Heart right ventricle (tissue), 16 donors: ENCODE results near the gene L3MBTL4. TPM values are rescaled to one million over a fixed set of nuclear protein-coding genes. Genes with fewer than 3 reads are reported as not detected.

Experiments used
- ATAC-seq, 8 donors: fragments of 200-7000 bp; cut with Tn5 transposase; one replicate each; pipeline ENCODE4 v1.9.1; 2020; ENCODE audit warnings: mild to moderate bottlenecking in 8 of 8, moderate library complexity in 8 of 8, moderate number of reproducible peaks in 1 of 8
- DNase-seq, 2 donors: peaks; one replicate each; pipeline ENCODE4 v3.0.0-alpha.2; 2020
- H3K27ac ChIP-seq, 10 donors: fragments of 200-600 bp; sonication (generic) in 2 of 10; one replicate each; pipeline versions ENCODE4 v1.5.0 to v1.8.0; 2020 to 2022; ENCODE audit warnings: mild to moderate bottlenecking in 3 of 10
- H3K27me3 ChIP-seq, 7 donors: fragments of 200-600 bp; one replicate each; pipeline ENCODE4 v1.8.0; 2021 to 2022; ENCODE audit warnings: mild to moderate bottlenecking in 2 of 7
- H3K36me3 ChIP-seq, 9 donors: fragments of 200-600 bp; sonication (generic) in 1 of 9; one replicate each; pipeline versions ENCODE4 v1.5.0 to v1.8.0; 2020 to 2022; ENCODE audit warnings: mild to moderate bottlenecking in 2 of 9
- H3K4me1 ChIP-seq, 9 donors: fragments of 200-600 bp; sonication (generic) in 1 of 9; one replicate each; pipeline versions ENCODE4 v1.5.0 to v1.8.0; 2020 to 2022; ENCODE audit warnings: mild to moderate bottlenecking in 4 of 9
- H3K4me3 ChIP-seq, 10 donors: fragments of 200-600 bp; sonication (generic) in 2 of 10; one replicate each; pipeline versions ENCODE4 v1.5.0 to v1.8.0; 2020 to 2022; ENCODE audit warnings: mild to moderate bottlenecking in 7 of 10, moderate library complexity in 2 of 10
- H3K9me3 ChIP-seq, 11 donors: fragments of 200-600 bp in 10 of 11; sonication (generic) in 2 of 11; one replicate each; pipeline versions ENCODE4 v1.5.0 to v1.8.0; 2013 to 2022; ENCODE audit warnings: mild to moderate bottlenecking in 2 of 11, control low read depth in 1 of 11, moderate library complexity in 1 of 11
- WGBS, 2 donors: extraction: QIAGEN DNeasy Blood & Tissue Kit; methylation state at CpG; one replicate each; pipeline ENCODE4 v1.1.7; 2013; ENCODE audit warnings: inconsistent platforms in 1 of 2; 5-methylcytosine and 5-hydroxymethylcytosine counted together
- intact Hi-C, 10 donors: fragments of 100-400 bp; cut with DNase I; formaldehyde crosslinking; loops; one replicate each; pipeline versions ENCODE4 v1.11.1 to v1.14.2; 2022
- polyA plus RNA-seq, 2 donors: library from polyadenylated mRNA; stranded (reverse); fragments of 200-250 nt; gene quantifications; one replicate each; pipeline ENCODE4 v1.2.3, GENCODE V29; 2013
- total RNA-seq, 10 donors: library from RNA; stranded (reverse); fragmentation: NEBNext Ultra II Directional in 3 of 10; extraction: Animal tissue kit (Norgen Biotek cat#: 25700) in 3 of 10; gene quantifications; one replicate each; pipeline versions ENCODE4 v1.2.1 to v1.2.4, GENCODE V29; 2021 to 2023
- TF ChIP-seq, protein P1 (sequence below), 9 donors: fragments of 200-600 bp; sonication (generic) in 2 of 9; IDR thresholded peaks; one replicate each; pipeline versions ENCODE4 v1.5.0 to v1.8.0; 2021 to 2022; ENCODE audit warnings: antibody characterized with exemption in 9 of 9, mild to moderate bottlenecking in 5 of 9, moderate library complexity in 1 of 9
- donor health status: Arrhythmogenic right ventricular cardiomyopathy.
- donor health status: ischemic (EF 13 %, LVEDD 7.1; RV severe dilation, severe dysfunction).
- donor health status: healthy with polysubstance abuse.
- donor health status: DM: no; HTN: yes; CAD: no.
- donor health status: DM: no; HTN: no; CAD: no.
- donor health status: ischemic (EF 25% LVEDD 6.9; RV normal size, moderate dysfunction).
- donor health status: ischemic (EF 25% LVEDD 5.7; RV mildly dilated, moderate dysfunction).
- donor health status: healthy.
- donor health status: DM: yes; HTN: yes; CAD: no.
- donor health status: Ischemic cardiomyopathy.
- donor health status: ischemic (EF 35%, LVEDD 5.7; RV mildly dilated, moderate dysfunction).
- donor health status: nonischemic (EF 11% LVEDD 7.7; RV severe dilation, severe dysfunction).
- donor health status: DM: yes; HTN: yes; CAD: no.
- donor health status: PGD.
- donor health status: ischemic (EF 29% LVEDD 5.4; RV normal size, mild dysfunction).
- donor health status: nonischemic (EF 23%, LVEDD 6.1; RV moderate dilation, normal function).

L3MBTL4 gene
- total and polyA plus RNA-seq, 12 donors: 0.54 to 3.2 (median 1.3) TPM

DNA sequence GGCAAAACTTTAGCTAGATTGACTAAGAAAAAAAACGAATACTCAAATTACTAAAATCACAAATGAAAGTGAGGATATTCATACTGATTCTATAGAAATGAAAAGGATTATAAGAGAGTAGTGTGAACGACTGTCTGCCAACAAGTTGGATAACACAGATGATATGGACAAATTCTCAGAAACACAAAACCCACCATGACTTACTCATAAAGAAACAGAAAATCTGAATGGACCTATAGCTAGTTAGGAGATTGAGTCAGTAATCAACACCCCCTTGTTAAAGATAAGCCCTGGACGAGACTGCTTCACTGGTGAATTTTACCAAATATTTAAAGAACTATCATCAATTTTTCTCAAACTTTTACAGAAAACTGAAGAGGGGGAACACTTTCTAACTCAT lies 410.6 kb downstream of the L3MBTL4 start:
- Histone ChIP-seq H3K4me3 (no peak overlapping the region), H3K27me3 (no peaks in the 10 kb centered on the region), H3K4me1 (no peaks in the 10 kb centered on the region), H3K27ac (no peak overlapping the region), H3K36me3 (no peaks in the 10 kb centered on the region), H3K9me3 (peaks cover 0 to 19% (median 5%) of the 10 kb centered on the region in 11 donors)
- 63 to 67% methylated on average over 3 of the region's 3 CpGs for WGBS, 2 donors
- intact Hi-C loops: no loop called here
- DNase-seq (no peak), ATAC-seq (no peak)
- TF ChIP-seq, protein P1, sequence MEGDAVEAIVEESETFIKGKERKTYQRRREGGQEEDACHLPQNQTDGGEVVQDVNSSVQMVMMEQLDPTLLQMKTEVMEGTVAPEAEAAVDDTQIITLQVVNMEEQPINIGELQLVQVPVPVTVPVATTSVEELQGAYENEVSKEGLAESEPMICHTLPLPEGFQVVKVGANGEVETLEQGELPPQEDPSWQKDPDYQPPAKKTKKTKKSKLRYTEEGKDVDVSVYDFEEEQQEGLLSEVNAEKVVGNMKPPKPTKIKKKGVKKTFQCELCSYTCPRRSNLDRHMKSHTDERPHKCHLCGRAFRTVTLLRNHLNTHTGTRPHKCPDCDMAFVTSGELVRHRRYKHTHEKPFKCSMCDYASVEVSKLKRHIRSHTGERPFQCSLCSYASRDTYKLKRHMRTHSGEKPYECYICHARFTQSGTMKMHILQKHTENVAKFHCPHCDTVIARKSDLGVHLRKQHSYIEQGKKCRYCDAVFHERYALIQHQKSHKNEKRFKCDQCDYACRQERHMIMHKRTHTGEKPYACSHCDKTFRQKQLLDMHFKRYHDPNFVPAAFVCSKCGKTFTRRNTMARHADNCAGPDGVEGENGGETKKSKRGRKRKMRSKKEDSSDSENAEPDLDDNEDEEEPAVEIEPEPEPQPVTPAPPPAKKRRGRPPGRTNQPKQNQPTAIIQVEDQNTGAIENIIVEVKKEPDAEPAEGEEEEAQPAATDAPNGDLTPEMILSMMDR (IDR thresholded peaks at IDR 0.05): no peak

DNA sequence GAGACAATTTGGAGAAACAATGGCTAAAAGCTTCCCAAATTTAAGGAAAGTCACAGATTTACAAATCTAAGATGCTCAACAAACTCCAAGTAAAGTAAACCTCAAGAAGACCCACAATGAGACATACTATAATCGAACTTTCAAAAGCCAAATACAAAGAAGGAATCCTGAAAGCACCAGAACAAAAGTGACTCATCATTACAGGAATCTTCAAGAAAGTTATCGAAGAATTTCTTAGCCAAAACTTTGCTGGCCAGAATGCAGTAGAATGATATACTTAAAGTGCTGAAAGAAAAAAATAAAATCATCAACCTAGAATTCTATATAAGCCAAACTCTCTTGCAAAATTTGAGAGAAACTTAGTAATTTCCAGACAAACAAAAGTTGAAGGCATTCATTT lies 412.8 kb downstream of the L3MBTL4 start:
- Histone ChIP-seq H3K27ac (no peak overlapping the region), H3K4me3 (no peak overlapping the region), H3K9me3 (peaks cover 0 to 20% (median 5%) of the 10 kb centered on the region in 11 donors), H3K4me1 (no peaks in the 10 kb centered on the region), H3K27me3 (no peaks in the 10 kb centered on the region), H3K36me3 (no peaks in the 10 kb centered on the region)
- no peak for ATAC-seq
- DNase-seq: no peak
- WGBS, 2 donors: 77 to 81% methylated on average over 2 of the region's 2 CpGs
- intact Hi-C loops: no loop called here
- TF ChIP-seq, protein P1 (IDR thresholded peaks at IDR 0.05): no peak

DNA sequence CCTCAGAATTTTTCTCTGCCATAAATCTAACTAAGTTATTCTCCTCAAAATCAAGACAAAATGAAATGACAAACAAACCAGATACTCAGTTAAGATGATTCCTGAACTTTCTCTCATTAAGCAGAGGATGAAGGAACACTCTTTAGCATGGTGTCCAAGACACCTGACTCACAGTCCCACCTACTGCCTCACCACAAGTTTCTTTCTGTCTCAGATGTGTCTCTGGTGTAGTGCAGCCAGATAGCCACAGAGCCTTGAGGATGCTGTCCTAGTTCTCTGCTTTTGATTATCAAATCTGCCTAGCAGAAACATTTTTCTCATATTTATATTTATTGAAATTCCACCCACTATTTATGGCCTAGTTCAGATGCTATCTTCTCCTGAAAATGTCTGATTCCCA lies 415.8 kb downstream of the L3MBTL4 start:
- Histone ChIP-seq H3K27ac (no peak overlapping the region), H3K9me3 (peaks cover 0 to 20% (median 5%) of the 10 kb centered on the region in 11 donors), H3K27me3 (no peaks in the 10 kb centered on the region), H3K4me3 (no peak overlapping the region), H3K4me1 (no peaks in the 10 kb centered on the region), H3K36me3 (no peaks in the 10 kb centered on the region)
- TF ChIP-seq, protein P1 (IDR thresholded peaks at IDR 0.05): no peak
- intact Hi-C loops: loop anchor here in 1 of 10 donors (10.0 kb wide), 1 partner anchor 64 kb away; no protein-coding TSS in a partner anchor
- no peak for ATAC-seq
- no peak for DNase-seq

DNA sequence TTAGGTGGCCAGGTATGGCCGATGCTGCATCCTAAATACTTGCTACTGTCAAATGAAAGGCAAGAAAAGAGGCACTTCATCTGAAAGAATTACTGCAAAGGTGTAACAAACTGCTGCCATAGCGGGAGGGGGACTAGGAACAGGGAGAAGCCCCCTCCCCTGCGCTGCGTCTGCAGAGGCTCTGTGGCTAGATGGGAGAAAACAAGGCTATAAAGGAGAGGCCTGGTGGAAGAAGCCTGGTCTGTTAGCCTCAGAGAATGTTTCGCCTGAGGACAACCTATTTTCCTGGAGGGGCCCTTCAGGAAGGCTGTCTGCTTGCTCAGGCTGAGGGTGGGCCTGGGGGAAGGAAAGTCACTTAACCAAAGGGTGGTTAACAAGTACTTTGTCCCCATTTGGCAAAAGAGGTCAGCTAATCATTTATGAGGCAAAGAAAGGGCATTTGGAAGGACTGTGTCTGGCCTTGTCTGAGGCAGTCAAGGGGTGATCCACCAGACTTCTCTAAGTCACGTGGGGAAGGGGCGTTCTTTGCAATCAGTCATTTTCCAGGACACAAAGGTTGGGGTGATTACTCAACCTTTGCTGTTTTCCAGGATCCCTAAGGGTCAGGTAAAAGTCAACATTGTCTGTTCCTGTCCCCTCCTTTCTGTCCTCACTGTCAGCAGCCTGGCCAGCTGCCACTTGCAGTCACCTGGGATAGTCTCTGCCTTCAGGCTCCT lies 416.4 kb downstream of the L3MBTL4 start:
- Histone ChIP-seq H3K4me3 (no peak overlapping the region), H3K27ac (no peak overlapping the region), H3K27me3 (no peaks in the 10 kb centered on the region), H3K36me3 (no peaks in the 10 kb centered on the region), H3K9me3 (peaks cover 0 to 20% (median 5%) of the 10 kb centered on the region in 11 donors), H3K4me1 (no peaks in the 10 kb centered on the region)
- intact Hi-C loops: loop anchor here in 1 of 10 donors (10.0 kb wide), 1 partner anchor 64 kb away; no protein-coding TSS in a partner anchor
- TF ChIP-seq, protein P1 (IDR thresholded peaks at IDR 0.05): no peak
- no peak for ATAC-seq
- 85 to 90% methylated on average over 7 of the region's 7 CpGs for WGBS, 2 donors
- DNase-seq: no peak
